GM18868 (cell line): ENCODE results near the gene DIP2C.
"Not testable (repeated sequence)": the region's sequence is repeated elsewhere in the genome, so short reads cannot be mapped to it uniquely, and the experiment has no call there.

Experiments used
- ATAC-seq: cut with Tn5 transposase; IDR thresholded peaks from one replicate; pipeline ENCODE4 v1.9.1; 2021; ENCODE audit warnings: mild to moderate bottlenecking, moderate library complexity; ENCODE audit not compliant: unreplicated experiment

The DIP2C gene

GRCh38 chr10:271201-271600 lies 418.3 kb downstream of the DIP2C start:
- ATAC-seq: no peak

GRCh38 chr10:269440-270074 lies 419.9 kb downstream of the DIP2C start:
- no peak for ATAC-seq

DNA sequence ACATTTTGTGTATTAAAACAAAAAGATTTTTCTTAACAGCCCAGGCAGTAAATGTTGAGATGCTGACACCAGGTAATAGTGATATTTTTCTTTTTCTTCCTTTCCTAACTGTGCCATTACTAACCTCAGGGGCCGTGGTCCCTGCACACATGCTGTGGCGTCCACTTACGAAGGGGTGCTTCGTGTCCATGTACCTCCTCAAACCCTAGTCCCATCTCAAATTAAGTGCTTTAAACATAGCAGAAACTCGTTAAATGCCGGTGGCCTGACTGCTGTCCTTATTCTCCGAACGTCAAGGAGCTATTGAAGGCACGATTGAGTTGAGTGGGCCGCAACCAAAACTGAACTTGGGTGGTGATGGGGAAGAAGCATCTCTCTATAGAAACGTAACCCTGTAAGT lies 421.8 kb downstream of the DIP2C start:
- no peak for ATAC-seq

- ATAC-seq: no peak
Measured at GRCh38 chr10:266974-267425, 422.5 kb downstream of the DIP2C start.

- not testable (repeated sequence) for ATAC-seq
Measured at GRCh38 chr10:265816-266588, 423.5 kb downstream of the DIP2C start.

DNA sequence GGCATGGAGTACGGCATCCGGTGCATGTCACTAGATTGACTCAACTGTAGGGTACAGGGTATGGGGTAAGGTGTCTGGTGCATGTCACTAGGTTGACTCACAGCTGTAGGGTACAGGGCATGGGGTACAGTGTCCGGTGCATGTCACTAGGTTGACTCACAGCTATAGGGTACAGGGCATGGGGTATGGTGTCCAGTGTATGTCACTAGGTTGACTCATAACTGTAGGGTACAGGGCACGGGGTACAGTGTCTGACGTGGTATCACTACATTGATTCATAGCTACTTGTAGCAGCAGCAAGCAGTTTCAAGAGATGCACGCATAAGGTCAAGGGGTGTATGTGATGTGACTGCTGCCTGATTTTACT lies 424.4 kb downstream of the DIP2C start:
- not testable (repeated sequence) for ATAC-seq

DNA sequence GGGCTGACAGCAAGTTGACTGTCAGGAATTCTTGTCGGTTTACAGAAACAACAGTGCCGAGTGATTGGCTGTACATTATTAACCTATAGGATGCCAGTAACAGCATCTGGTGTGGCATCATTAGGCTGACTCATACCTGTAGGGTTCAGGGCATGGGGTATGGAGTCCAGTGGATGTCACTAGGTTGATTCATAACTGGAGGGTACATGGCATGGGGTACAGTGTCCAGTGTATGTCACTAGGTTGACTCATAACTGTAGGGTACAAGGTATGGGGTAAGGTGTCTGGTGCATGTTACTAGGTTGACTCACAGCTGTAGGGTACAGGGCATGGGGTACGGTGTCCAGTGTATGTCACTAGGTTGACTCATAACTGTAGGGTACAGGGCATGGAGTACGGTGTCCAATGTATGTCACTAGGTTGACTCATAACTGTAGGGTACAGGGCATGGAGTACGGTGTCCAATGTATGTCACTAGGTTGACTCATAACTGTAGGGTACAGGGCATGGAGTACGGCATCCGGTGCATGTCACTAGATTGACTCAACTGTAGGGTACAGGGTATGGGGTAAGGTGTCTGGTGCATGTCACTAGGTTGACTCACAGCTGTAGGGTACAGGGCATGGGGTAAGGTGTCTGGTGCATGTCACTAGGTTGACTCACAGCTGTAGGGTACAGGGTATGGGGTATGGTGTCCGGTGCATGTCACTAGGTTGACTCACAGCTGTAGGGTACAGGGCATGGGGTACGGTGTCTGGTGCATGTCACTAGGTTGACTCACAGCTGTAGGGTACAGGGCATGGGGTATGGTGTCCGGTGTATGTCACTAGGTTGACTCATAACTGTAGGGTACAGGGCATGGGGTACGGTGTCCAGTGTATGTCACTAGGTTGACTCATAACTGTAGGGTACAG lies 425.1 kb downstream of the DIP2C start:
- ATAC-seq: not testable (repeated sequence)

GRCh38 chr10:260819-261429 lies 428.5 kb downstream of the DIP2C start:
- no peak for ATAC-seq

GRCh38 chr10:251982-252582 lies 437.4 kb downstream of the DIP2C start:
- no peak for ATAC-seq

DNA sequence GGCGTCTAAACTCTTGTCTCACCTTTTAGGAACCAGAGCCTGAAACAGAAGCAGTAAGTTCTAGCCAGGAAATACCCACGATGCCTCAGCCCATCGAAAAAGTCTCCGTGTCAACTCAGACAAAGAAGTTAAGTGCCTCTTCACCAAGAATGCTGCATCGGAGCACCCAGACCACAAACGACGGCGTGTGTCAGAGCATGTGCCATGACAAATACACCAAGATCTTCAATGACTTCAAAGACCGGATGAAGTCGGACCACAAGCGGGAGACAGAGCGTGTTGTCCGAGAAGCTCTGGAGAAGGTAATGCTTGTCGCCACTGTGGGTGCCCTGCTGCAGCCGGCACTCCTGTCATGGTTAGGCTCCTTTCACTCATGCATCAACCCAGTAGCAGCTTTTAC lies 441.2 kb downstream of the DIP2C start:
- no peak for ATAC-seq

DNA sequence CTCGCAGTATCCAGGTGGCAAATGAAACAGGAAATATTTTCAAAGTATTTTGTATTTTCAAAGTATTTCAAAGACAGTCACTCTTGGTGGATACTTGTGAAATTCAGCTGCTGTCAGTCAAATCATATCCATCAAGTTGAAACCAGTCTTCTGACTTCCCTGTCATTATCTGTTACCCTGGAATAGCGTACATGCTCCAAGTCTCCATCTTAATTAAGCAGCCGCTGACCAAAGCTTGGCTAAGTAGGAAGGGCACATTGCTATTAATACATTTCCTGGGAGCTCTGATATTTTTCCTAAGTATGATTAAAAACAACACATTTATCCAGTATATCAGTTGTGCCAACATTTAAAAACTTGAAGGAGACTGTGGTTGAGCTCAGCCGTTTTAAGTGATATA lies 442.0 kb downstream of the DIP2C start:
- ATAC-seq: no peak

GRCh38 chr10:246431-246830 lies 443.0 kb downstream of the DIP2C start:
- no peak for ATAC-seq

- no peak for ATAC-seq
Measured at GRCh38 chr10:244227-244626, 445.2 kb downstream of the DIP2C start.

GRCh38 chr10:241966-242643 lies 447.4 kb downstream of the DIP2C start:
- no peak for ATAC-seq

DNA sequence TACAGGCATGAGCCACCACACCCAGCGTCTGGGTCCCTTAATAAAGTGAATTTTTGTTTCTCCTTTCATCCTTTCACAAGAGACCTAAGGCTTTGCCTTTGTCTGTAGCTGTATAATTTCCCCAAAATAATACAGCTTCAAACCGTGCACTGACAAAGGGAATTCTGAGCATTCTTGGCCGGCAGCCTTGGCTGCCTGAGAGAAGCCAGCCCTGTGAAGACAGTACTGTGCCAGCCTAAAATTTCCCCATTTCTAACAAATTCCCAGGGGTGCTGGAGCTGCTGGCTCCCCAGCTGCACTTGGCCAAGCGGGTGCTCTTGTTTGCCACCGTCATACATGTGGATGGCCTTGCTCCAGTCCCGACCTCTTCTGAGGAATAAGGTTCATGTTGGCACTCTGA lies 448.0 kb downstream of the DIP2C start:
- ATAC-seq: no peak

DNA sequence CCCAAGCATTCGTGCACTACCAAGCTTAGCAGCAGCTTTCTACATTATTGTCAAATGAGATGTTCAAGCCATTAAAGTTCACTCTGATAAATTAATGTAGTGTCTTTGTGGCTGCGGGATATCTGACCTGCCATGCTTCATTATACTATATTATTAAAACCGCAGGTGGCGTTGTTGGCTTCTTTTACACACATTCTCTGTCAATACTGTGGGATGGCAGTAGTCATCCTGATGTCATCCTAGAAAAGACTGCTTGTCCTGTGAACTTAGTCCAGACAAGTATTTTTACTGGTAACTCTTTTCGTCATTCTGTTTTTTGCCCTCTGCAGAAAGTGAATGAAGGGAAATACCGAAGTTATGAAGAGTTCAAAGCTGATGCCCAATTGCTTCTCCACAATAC lies 450.4 kb downstream of the DIP2C start:
- ATAC-seq: no peak

GRCh38 chr10:235915-236314 lies 453.6 kb downstream of the DIP2C start:
- no peak for ATAC-seq

GRCh38 chr10:234708-235406 lies 454.6 kb downstream of the DIP2C start:
- no peak for ATAC-seq

DNA sequence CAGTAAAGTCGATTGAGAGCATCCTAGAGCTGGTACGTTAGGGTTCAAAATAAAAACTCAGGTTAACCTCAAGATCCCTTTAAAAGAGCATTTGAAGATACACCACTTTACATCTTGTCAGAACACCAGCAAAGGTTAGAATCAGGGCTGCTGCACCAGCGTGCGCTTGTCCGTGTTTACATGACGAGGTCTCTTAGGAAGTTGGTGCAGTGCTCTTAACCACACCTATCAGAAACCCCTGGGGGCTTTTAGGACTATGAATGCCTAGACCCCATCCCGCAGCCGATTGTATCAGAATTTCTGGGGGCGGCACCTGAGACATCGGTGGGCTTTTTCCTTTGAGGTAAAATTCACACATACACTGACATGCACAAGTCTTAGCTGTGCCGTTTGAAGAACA lies 456.6 kb downstream of the DIP2C start:
- no peak for ATAC-seq

DNA sequence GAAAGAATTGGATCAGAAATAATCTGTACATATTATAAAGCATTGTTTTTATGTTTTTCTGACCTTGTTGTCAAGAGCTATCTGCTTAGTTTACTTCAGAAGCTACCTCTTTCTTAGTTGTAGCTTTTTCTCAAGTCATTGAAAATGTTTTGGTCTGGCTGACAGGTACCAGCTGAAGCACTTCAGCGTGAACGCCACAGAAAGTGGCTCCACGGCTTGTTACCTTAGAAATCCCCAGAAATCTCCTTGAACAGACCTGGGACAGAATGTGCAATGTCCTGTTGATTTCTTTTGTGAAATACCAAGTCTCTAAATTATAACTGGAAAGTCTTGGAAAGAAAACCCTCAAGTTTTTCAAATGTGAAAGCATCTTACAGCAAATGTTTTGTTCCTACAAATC lies 457.4 kb downstream of the DIP2C start:
- no peak for ATAC-seq
